HEK293 (cell line): ENCODE results near the gene KRT80.

Experiments used
- GLI4 ChIP-seq: fragments of 450-650 bp; formaldehyde crosslinking; IDR thresholded peaks from 2 replicates; pipeline ENCODE4 v1.5.1; 2016; ENCODE audit warnings: missing biosample characterization, missing genetic modification characterization
- GLIS1 ChIP-seq: fragments of 450-650 bp; formaldehyde crosslinking; IDR thresholded peaks from 2 replicates; pipeline ENCODE4 v1.5.1; 2016; ENCODE audit warnings: missing biosample characterization, missing genetic modification characterization
- MYNN ChIP-seq: fragments of 450-650 bp; formaldehyde crosslinking; IDR thresholded peaks from 2 replicates; pipeline ENCODE4 v1.5.1; 2016; ENCODE audit warnings: missing biosample characterization, missing genetic modification characterization, borderline replicate concordance
- OSR2 ChIP-seq: fragments of 450-650 bp; formaldehyde crosslinking; IDR thresholded peaks from 2 replicates; pipeline ENCODE4 v1.5.1; 2016; ENCODE audit warnings: missing biosample characterization, missing genetic modification characterization
- PATZ1 ChIP-seq: fragments of 450-650 bp; formaldehyde crosslinking; IDR thresholded peaks from 2 replicates; pipeline ENCODE4 v1.5.1; 2016; ENCODE audit warnings: missing biosample characterization, missing genetic modification characterization
- PRDM10 ChIP-seq: fragments of 450-650 bp; formaldehyde crosslinking; IDR thresholded peaks from 2 replicates; pipeline ENCODE4 v1.5.1; 2016; ENCODE audit warnings: missing biosample characterization, missing genetic modification characterization
- PRDM4 ChIP-seq: fragments of 450-650 bp; formaldehyde crosslinking; IDR thresholded peaks from 2 replicates; pipeline ENCODE4 v1.5.1; 2017; ENCODE audit warnings: missing biosample characterization, missing genetic modification characterization
- PRDM6 ChIP-seq: fragments of 450-650 bp; formaldehyde crosslinking; IDR thresholded peaks from 2 replicates; pipeline ENCODE4 v1.5.1; 2017; ENCODE audit warnings: missing biosample characterization, missing genetic modification characterization
- SALL2 ChIP-seq: fragments of 450-650 bp; formaldehyde crosslinking; IDR thresholded peaks from 2 replicates; pipeline ENCODE4 v1.5.0; 2017; ENCODE audit warnings: missing biosample characterization, mild to moderate bottlenecking, missing genetic modification characterization, borderline replicate concordance
- YY2 ChIP-seq: fragments of 450-650 bp; formaldehyde crosslinking; IDR thresholded peaks from 2 replicates; pipeline ENCODE4 v1.5.1; 2016; ENCODE audit warnings: missing biosample characterization, missing genetic modification characterization
- ZBTB17 ChIP-seq: fragments of 450-650 bp; formaldehyde crosslinking; IDR thresholded peaks from 2 replicates; pipeline ENCODE4 v1.5.1; 2016; ENCODE audit warnings: missing biosample characterization, missing genetic modification characterization
- ZBTB48 ChIP-seq: fragments of 450-650 bp; formaldehyde crosslinking; IDR thresholded peaks from 2 replicates; pipeline ENCODE4 v1.5.1; 2016; ENCODE audit warnings: missing biosample characterization, missing genetic modification characterization
- ZFP69B ChIP-seq: fragments of 450-650 bp; formaldehyde crosslinking; IDR thresholded peaks from 2 replicates; pipeline ENCODE4 v1.5.1; 2016; ENCODE audit warnings: missing biosample characterization, missing genetic modification characterization
- ZNF169 ChIP-seq: fragments of 450-650 bp; formaldehyde crosslinking; IDR thresholded peaks from 2 replicates; pipeline ENCODE4 v1.5.1; 2016; ENCODE audit warnings: missing biosample characterization, missing genetic modification characterization
- ZNF2 ChIP-seq: fragments of 450-650 bp; formaldehyde crosslinking; IDR thresholded peaks from 2 replicates; pipeline ENCODE4 v1.5.1; 2016; ENCODE audit warnings: missing biosample characterization, missing genetic modification characterization
- ZNF214 ChIP-seq: fragments of 450-650 bp; formaldehyde crosslinking; IDR thresholded peaks from 2 replicates; pipeline ENCODE4 v1.5.1; 2017; ENCODE audit warnings: missing biosample characterization, mild to moderate bottlenecking, missing genetic modification characterization, borderline replicate concordance
- ZNF280C ChIP-seq: fragments of 450-650 bp; formaldehyde crosslinking; IDR thresholded peaks from 2 replicates; pipeline ENCODE4 v1.5.1; 2016; ENCODE audit warnings: missing biosample characterization, missing genetic modification characterization
- ZNF366 ChIP-seq: fragments of 450-650 bp; formaldehyde crosslinking; conservative IDR thresholded peaks from 2 replicates; pipeline ENCODE4 v1.5.1; 2016; ENCODE audit warnings: missing biosample characterization, missing genetic modification characterization
- ZNF426 ChIP-seq: fragments of 450-650 bp; formaldehyde crosslinking; IDR thresholded peaks from 2 replicates; pipeline ENCODE4 v1.5.1; 2017; ENCODE audit warnings: missing biosample characterization, missing genetic modification characterization, mild to moderate bottlenecking, inconsistent platforms, moderate library complexity
- ZNF433 ChIP-seq: fragments of 450-650 bp; formaldehyde crosslinking; IDR thresholded peaks from 2 replicates; pipeline ENCODE4 v1.5.1; 2016; ENCODE audit warnings: missing biosample characterization, missing genetic modification characterization, low read depth
- ZNF473 ChIP-seq: fragments of 450-650 bp; formaldehyde crosslinking; IDR thresholded peaks from 2 replicates; pipeline ENCODE4 v1.5.1; 2017; ENCODE audit warnings: missing biosample characterization, missing genetic modification characterization
- ZNF549 ChIP-seq: fragments of 450-650 bp; IDR thresholded peaks from 2 replicates; pipeline ENCODE4 v1.5.1; 2018; ENCODE audit warnings: missing biosample characterization, missing genetic modification characterization, mild to moderate bottlenecking, inconsistent platforms, moderate library complexity
- ZNF654 ChIP-seq: fragments of 450-650 bp; formaldehyde crosslinking; IDR thresholded peaks from 2 replicates; pipeline ENCODE4 v1.5.1; 2016; ENCODE audit warnings: low read depth, missing biosample characterization, missing genetic modification characterization

KRT80 gene

GRCh38 chr12:52207895-52208294 is 16.1 kb upstream of the KRT80 start (continued):
- TF ChIP-seq PATZ1 (peak; percentile 57), ZNF549 (tag by site-specific recombination) (no peak), ZBTB17 (no peak), ZNF473 (no peak), ZNF433 (tag by site-specific recombination) (no peak), PRDM10 (tag by site-specific recombination) (peak; percentile 24; the same call in 1 of the 2 replicates), GLI4 (tag by site-specific recombination) (no peak), YY2 (tag by site-specific recombination) (no peak), ZNF426 (tag by site-specific recombination) (no peak), ZBTB48 (tag by site-specific recombination) (peak; percentile 86), PRDM4 (tag by site-specific recombination) (no peak), ZFP69B (tag by site-specific recombination) (no peak), GLIS1 (tag by site-specific recombination) (peak; percentile 99), ZNF366 (tag by site-specific recombination) (no peak), ZNF169 (no peak), ZNF2 (tag by site-specific recombination) (no peak), OSR2 (tag by site-specific recombination) (no peak), ZNF280C (tag by site-specific recombination) (no peak), ZNF654 (no peak), SALL2 (tag by site-specific recombination) (no peak), ZNF214 (tag by site-specific recombination) (no peak), PRDM6 (tag by site-specific recombination) (no peak), MYNN (tag by site-specific recombination) (no peak)
